ENCODE measurements around the gene FAM149A. TPM values are rescaled to one million over a fixed set of nuclear protein-coding genes. Genes with fewer than 3 reads are reported as not detected.
A peak's percentile ranks its signal among the peaks of the same experiment; 100 is the strongest.

FAM149A gene
- total and polyA plus RNA-seq, 2 donors (not counting 1 experiment from before 2014, with no cell fraction given): 0.12 TPM; not detected in 1

DNA sequence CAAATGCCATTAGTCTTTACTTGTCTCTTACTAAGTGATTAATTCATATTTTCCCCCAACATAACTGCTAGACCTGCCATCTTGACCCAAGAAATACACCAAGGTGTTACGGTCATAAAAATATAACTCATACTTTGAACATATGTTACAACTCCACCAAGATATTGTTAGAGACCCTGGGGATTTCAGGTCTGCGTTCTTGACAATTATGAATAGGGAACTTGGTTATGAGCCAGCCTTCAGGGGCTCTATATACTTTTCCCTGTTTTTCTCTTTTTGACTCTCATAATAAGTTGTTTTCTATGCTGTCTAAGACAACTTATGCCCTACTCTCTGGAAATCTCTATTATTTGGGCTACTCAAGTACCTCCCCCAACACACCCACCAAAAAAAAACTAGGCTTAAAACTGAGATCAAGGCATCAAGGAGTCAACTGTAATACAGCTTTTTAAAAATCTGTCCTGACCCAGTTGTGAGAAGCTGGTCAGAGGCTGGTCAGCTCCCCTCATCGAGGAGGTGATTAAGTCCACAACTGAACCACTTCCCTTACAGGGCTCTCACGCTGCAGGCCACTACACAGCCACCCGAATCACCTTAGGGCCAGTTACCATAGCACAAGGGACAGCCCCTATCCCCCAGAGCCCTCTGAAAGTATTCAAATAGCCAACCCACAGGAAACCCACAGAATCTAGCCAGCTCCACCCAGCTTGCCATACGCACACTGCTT is 46.1 kb upstream of the FAM149A start:
- ATAC-seq (ENCODE audit: low read depth): peak; percentile 89
- Mint-ChIP-seq H3K27me3 (peaks cover 42% of the 10 kb centered on the region), H3K4me1 (peaks cover 22% of the 10 kb centered on the region), H3K4me3 (peak overlapping the region; percentile 45), H3K27ac (no peak overlapping the region), H3K9me3 (ENCODE audit: insufficient read depth) (no peaks in the 10 kb centered on the region)
- Histone ChIP-seq H2AFZ (ENCODE audit: insufficient read depth, low read depth, low read length, poor library complexity, severe bottlenecking) (no peak overlapping the region), H3K4me1 (ENCODE audit: control insufficient read depth in 2 of 2, insufficient read depth in 2 of 2, low read length in 2 of 2) (peaks cover 14 to 16% of the 10 kb centered on the region in 2 donors), H3K36me3 (replicated peaks in 1 of 2; ENCODE audit: control extremely low read depth in 1 of 2, control insufficient read depth in 1 of 2, extremely low read depth in 1 of 2, insufficient read depth in 2 of 2, low read length in 1 of 2) (no peaks in the 10 kb centered on the region), H3K27ac (ENCODE audit: low read length in 2 of 2) (no peak overlapping the region), H3K27me3 (replicated peaks in 1 of 4; ENCODE audit: control extremely low read depth in 1 of 4, control insufficient read depth in 3 of 4, insufficient read depth in 4 of 4, low read length in 3 of 4) (peaks cover 0 to 16% (median 12%) of the 10 kb centered on the region in 4 experiments), H3K4me2 (replicated peaks; ENCODE audit: low read depth, low read length, poor library complexity, severe bottlenecking) (peak overlapping the region; percentile 62), H3K4me3 (ENCODE audit: control extremely low read depth in 1 of 5, extremely low read depth in 1 of 5, insufficient read depth in 1 of 5, low read depth in 2 of 5, low read length in 4 of 5) (peak overlapping the region in 1 of 5 experiments; percentile 32), H3K9me3 (ENCODE audit: control extremely low read depth in 1 of 3, control insufficient read depth in 2 of 3, insufficient read depth in 1 of 3, low read length in 2 of 3) (peaks cover 0 to 4% (median 0%) of the 10 kb centered on the region in 3 donors), H3K79me2 (ENCODE audit: control insufficient read depth, insufficient read depth, low read length) (no peaks in the 10 kb centered on the region), H3K9ac (ENCODE audit: low read length) (peak overlapping the region; percentile 29), H4K20me1 (ENCODE audit: control insufficient read depth, insufficient read depth, low read length, poor library complexity, severe bottlenecking) (no peaks in the 10 kb centered on the region)
- ChIA-PET CTCF (no interaction called here), POLR2A (interaction anchor here (0.7 kb wide), 1 partner anchor 1843 kb away, joined by 4 read pairs; no protein-coding TSS in a partner anchor)
- no peak for TF ChIP-seq CTCF (IDR thresholded peaks at IDR 0.05)
- DNase-seq: peak; percentile 52
- intact Hi-C loops (cut with micrococcal nuclease): no loop called here
- WGBS (ENCODE audit: insufficient coverage): 3% methylated on average over 4 of the region's 6 CpGs

GRCh38 chr4:186058980-186059316 is 45.6 kb upstream of the FAM149A start:
- intact Hi-C loops (cut with micrococcal nuclease): no loop called here
- ATAC-seq (ENCODE audit: low read depth) (no peak), DNase-seq (no peak)
- H3K27me3 ChIP-seq (replicated peaks in 1 of 4; ENCODE audit: control extremely low read depth in 1 of 4, control insufficient read depth in 3 of 4, insufficient read depth in 4 of 4, low read length in 3 of 4): peaks cover 0 to 17% (median 11%) of the 10 kb centered on the region in 4 experiments
- H3K9me3 ChIP-seq (ENCODE audit: control extremely low read depth in 1 of 3, control insufficient read depth in 2 of 3, insufficient read depth in 1 of 3, low read length in 2 of 3): peaks cover 0 to 4% (median 0%) of the 10 kb centered on the region in 3 donors
- H3K4me1 ChIP-seq (ENCODE audit: control insufficient read depth in 2 of 2, insufficient read depth in 2 of 2, low read length in 2 of 2): peaks cover 14 to 16% of the 10 kb centered on the region in 2 donors
- no peaks in the 10 kb centered on the region for H3K79me2 ChIP-seq (ENCODE audit: control insufficient read depth, insufficient read depth, low read length)
- peak overlapping the region; percentile 36 for H3K4me3 Mint-ChIP-seq
- H3K4me2 ChIP-seq (replicated peaks; ENCODE audit: low read depth, low read length, poor library complexity, severe bottlenecking): peak overlapping the region; percentile 62
- no peaks in the 10 kb centered on the region for H3K36me3 ChIP-seq (replicated peaks in 1 of 2; ENCODE audit: control extremely low read depth in 1 of 2, control insufficient read depth in 1 of 2, extremely low read depth in 1 of 2, insufficient read depth in 2 of 2, low read length in 1 of 2)
- H2AFZ ChIP-seq (ENCODE audit: insufficient read depth, low read depth, low read length, poor library complexity, severe bottlenecking): no peak overlapping the region
- H3K9me3 Mint-ChIP-seq (ENCODE audit: insufficient read depth): no peaks in the 10 kb centered on the region
- no peak overlapping the region for H3K27ac ChIP-seq (ENCODE audit: low read length in 2 of 2)
- peak overlapping the region; percentile 29 for H3K9ac ChIP-seq (ENCODE audit: low read length)
- H3K4me3 ChIP-seq (ENCODE audit: control extremely low read depth in 1 of 5, extremely low read depth in 1 of 5, insufficient read depth in 1 of 5, low read depth in 2 of 5, low read length in 4 of 5): peak overlapping the region in 1 of 5 experiments; percentile 32
- ChIA-PET POLR2A (no interaction called here), CTCF (no interaction called here)
- TF ChIP-seq CTCF (IDR thresholded peaks at IDR 0.05): no peak
- no peak for TF ChIP-seq EZH2 (IDR thresholded peaks at IDR 0.05; ENCODE audit: borderline replicate concordance, insufficient read depth, low read depth, low read length, poor library complexity, severe bottlenecking)
- peaks cover 46% of the 10 kb centered on the region for H3K27me3 Mint-ChIP-seq
- H3K4me1 Mint-ChIP-seq: peaks cover 22% of the 10 kb centered on the region
- WGBS (ENCODE audit: insufficient coverage): 8% methylated on average over 2 of the region's 3 CpGs
- no peak overlapping the region for H3K27ac Mint-ChIP-seq
- no peaks in the 10 kb centered on the region for H4K20me1 ChIP-seq (ENCODE audit: control insufficient read depth, insufficient read depth, low read length, poor library complexity, severe bottlenecking)

All from B cell (primary cell).